Effector CD8-positive, alpha-beta T cell (primary cell): ENCODE results near the gene FBXL17.
"Not testable (repeated sequence)": the region's sequence is repeated elsewhere in the genome, so short reads cannot be mapped to it uniquely, and the experiment has no call there.

ENCODE experiments used
- DNase-seq: peaks from one replicate; lab custom pipeline; 2025; lab: John Stamatoyannopoulos, UW

The FBXL17 gene

GRCh38 chr5:108303611-108304010 lies 78.3 kb downstream of the FBXL17 start:
- no peak for DNase-seq

- DNase-seq = no peak
Observed at GRCh38 chr5:108303086-108303485, 78.8 kb downstream of the FBXL17 start.

- no peak for DNase-seq
Observed at GRCh38 chr5:108297042-108297601, 84.8 kb downstream of the FBXL17 start.

GRCh38 chr5:108295578-108296368 lies 86.1 kb downstream of the FBXL17 start:
- no peak for DNase-seq

GRCh38 chr5:108280960-108281569 lies 100.8 kb downstream of the FBXL17 start:
- DNase-seq = no peak

GRCh38 chr5:108280248-108280647 lies 101.7 kb downstream of the FBXL17 start:
- no peak for DNase-seq

GRCh38 chr5:108278285-108279240 lies 103.3 kb downstream of the FBXL17 start:
- no peak for DNase-seq

GRCh38 chr5:108276187-108277050 lies 105.5 kb downstream of the FBXL17 start:
- no peak for DNase-seq

- not testable (repeated sequence) for DNase-seq
Observed at GRCh38 chr5:108274080-108274479, 107.8 kb downstream of the FBXL17 start.

- DNase-seq = no peak
Observed at GRCh38 chr5:108271127-108271526, 110.8 kb downstream of the FBXL17 start.

- DNase-seq = no peak
Observed at GRCh38 chr5:108266242-108266641, 115.7 kb downstream of the FBXL17 start.

- DNase-seq = no peak
Observed at GRCh38 chr5:108264533-108264932, 117.4 kb downstream of the FBXL17 start.

- no peak for DNase-seq
Observed at GRCh38 chr5:108263338-108263737, 118.6 kb downstream of the FBXL17 start.

- no peak for DNase-seq
Observed at GRCh38 chr5:108260858-108261170, 121.1 kb downstream of the FBXL17 start.

- peak; percentile 26 for DNase-seq
Observed at GRCh38 chr5:108260117-108260857, 121.6 kb downstream of the FBXL17 start.

GRCh38 chr5:108259306-108259705 lies 122.6 kb downstream of the FBXL17 start:
- DNase-seq = no peak

GRCh38 chr5:108257996-108258395 lies 123.9 kb downstream of the FBXL17 start:
- DNase-seq = no peak

- no peak for DNase-seq
Observed at GRCh38 chr5:108255468-108255867, 126.4 kb downstream of the FBXL17 start.

GRCh38 chr5:108251350-108251749 lies 130.5 kb downstream of the FBXL17 start:
- no peak for DNase-seq

- no peak for DNase-seq
Observed at GRCh38 chr5:108249785-108250426, 132.0 kb downstream of the FBXL17 start.
